Panc1 (cell line): Measurements from ENCODE around the gene KRT77. TPM values are rescaled to one million over a fixed set of nuclear protein-coding genes. Genes with fewer than 3 reads are reported as not detected.

Experiments used
- ATAC-seq: fragments of 200-7000 bp; cut with Tn5 transposase; 2 replicates; pipeline ENCODE4 v1.9.1; 2020; ENCODE audit warnings: mild to moderate bottlenecking, moderate library complexity
- BruUV-seq: library from RNA; stranded (reverse); fragments of 400-500 nt; replicated peaks from 2 replicates; lab custom pipeline; 2021; lab: Mats Ljungman, UMichigan
- CTCF ChIA-PET: fragments of 300-600 bp; sonication (Branson Sonifier 250); formaldehyde crosslinking; loops from one replicate; lab custom pipeline; 2022; ENCODE audit warnings: antibody characterized with exemption; lab: Charles Lee
- POLR2A ChIA-PET: fragments of 300-600 bp; sonication (Branson Sonifier 250); formaldehyde crosslinking; loops from one replicate; lab custom pipeline; 2022; ENCODE audit warnings: antibody characterized with exemption; lab: Charles Lee
- DNase-seq: peaks from one replicate; pipeline ENCODE4 v3.0.0-alpha.2; 2010; ENCODE audit warnings: low read depth, low spot score
- H3K27ac ChIP-seq: 2 replicates; pipeline ENCODE4 v1.5.1; 2011; ENCODE audit warnings: mild to moderate bottlenecking, low read length, inconsistent platforms
- H3K27me3 ChIP-seq: fragments of 200-500 bp; sonication (Bioruptor generic); 2 replicates; pipeline ENCODE4 v1.6.0; 2014; ENCODE audit warnings: low read length, inconsistent platforms; ENCODE audit not compliant: control insufficient read depth, insufficient read depth
- H3K36me3 ChIP-seq: fragments of 200-500 bp; sonication (Bioruptor generic); 2 replicates; pipeline ENCODE4 v1.5.1; 2014; ENCODE audit warnings: inconsistent platforms, mild to moderate bottlenecking, low read length, moderate library complexity; ENCODE audit not compliant: control insufficient read depth, insufficient read depth
- H3K4me1 ChIP-seq: 2 replicates; pipeline ENCODE4 v1.5.1; 2011; ENCODE audit warnings: inconsistent platforms, mild to moderate bottlenecking, low read length, moderate library complexity; ENCODE audit not compliant: control insufficient read depth, insufficient read depth
- H3K4me3 ChIP-seq, 2 experiments: 2 replicates each; pipeline ENCODE4 v1.5.1; 2011 to 2012; ENCODE audit warnings: low read depth in 2 of 2, low read length in 2 of 2, mild to moderate bottlenecking in 2 of 2, inconsistent platforms in 1 of 2, moderate library complexity in 1 of 2
- H3K9me3 ChIP-seq: fragments of 200-500 bp; sonication (Bioruptor generic); 2 replicates; pipeline ENCODE4 v1.5.1; 2014; ENCODE audit warnings: low read depth, mild to moderate bottlenecking, inconsistent platforms, low read length, moderate library complexity; ENCODE audit not compliant: control insufficient read depth, insufficient read depth
- POLR2AphosphoS5 ChIP-seq: IDR thresholded peaks from 2 replicates; pipeline ENCODE4 v1.6.1; 2012; ENCODE audit warnings: mild to moderate bottlenecking, low read depth, low read length, moderate library complexity
- SIN3A ChIP-seq: IDR thresholded peaks from 2 replicates; pipeline ENCODE4 v1.6.1; 2012; ENCODE audit warnings: low read depth, mild to moderate bottlenecking, low read length, moderate library complexity, borderline replicate concordance; ENCODE audit not compliant: insufficient read depth
- TCF7L2 ChIP-seq: IDR thresholded peaks from 2 replicates; pipeline ENCODE4 v1.6.1; 2011; ENCODE audit warnings: mild to moderate bottlenecking, low read depth, low read length, inconsistent platforms
- in situ Hi-C: cut with HindIII; loops from 2 replicates; pipeline ENCODE4 v1.10.0; 2016; ENCODE audit warnings: low sequenced_read_pairs, low pct_unique_long_range_greater_than_20kb
- intact Hi-C: fragments of 100-400 bp; cut with micrococcal nuclease; formaldehyde crosslinking; loops from one replicate; pipeline ENCODE4 v1.10.0; 2022; ENCODE audit not compliant: unreplicated experiment
- total RNA-seq: library from RNA; stranded (reverse); gene quantifications from one replicate; pipeline ENCODE4 v1.2.1, GENCODE V29; 2021; ENCODE audit not compliant: unreplicated experiment
- TF ChIP-seq, protein P1 (sequence below), 2 experiments: IDR thresholded peaks; 2 replicates each; pipeline ENCODE4 v1.6.1; 2011 to 2012; ENCODE audit warnings: low read depth in 2 of 2, control low read depth in 1 of 2, low read length in 1 of 2, mild to moderate bottlenecking in 1 of 2, moderate library complexity in 1 of 2; ENCODE audit not compliant: insufficient read depth in 1 of 2
- TF ChIP-seq, protein P2 (sequence below): fragments of 450-650 bp; IDR thresholded peaks from 2 replicates; pipeline ENCODE4 v1.5.1; 2017; ENCODE audit warnings: mild to moderate bottlenecking

The KRT77 gene
- total RNA-seq, 1 experiment from 2014 or later, result not detected

- DNase-seq (no peak), ATAC-seq (no peak)
- no peaks in the 10 kb centered on the region for H3K4me1 ChIP-seq
- in situ Hi-C loops, result no loop called here
- BruUV-seq, result no TSS peak
- ChIA-PET CTCF (no interaction called here), POLR2A (no interaction called here)
- H3K4me3 ChIP-seq, result no peak overlapping the region
- H3K9me3 ChIP-seq, result no peaks in the 10 kb centered on the region
- H3K36me3 ChIP-seq, result no peaks in the 10 kb centered on the region
- TF ChIP-seq SIN3A, result no peak
- TF ChIP-seq, protein P1, sequence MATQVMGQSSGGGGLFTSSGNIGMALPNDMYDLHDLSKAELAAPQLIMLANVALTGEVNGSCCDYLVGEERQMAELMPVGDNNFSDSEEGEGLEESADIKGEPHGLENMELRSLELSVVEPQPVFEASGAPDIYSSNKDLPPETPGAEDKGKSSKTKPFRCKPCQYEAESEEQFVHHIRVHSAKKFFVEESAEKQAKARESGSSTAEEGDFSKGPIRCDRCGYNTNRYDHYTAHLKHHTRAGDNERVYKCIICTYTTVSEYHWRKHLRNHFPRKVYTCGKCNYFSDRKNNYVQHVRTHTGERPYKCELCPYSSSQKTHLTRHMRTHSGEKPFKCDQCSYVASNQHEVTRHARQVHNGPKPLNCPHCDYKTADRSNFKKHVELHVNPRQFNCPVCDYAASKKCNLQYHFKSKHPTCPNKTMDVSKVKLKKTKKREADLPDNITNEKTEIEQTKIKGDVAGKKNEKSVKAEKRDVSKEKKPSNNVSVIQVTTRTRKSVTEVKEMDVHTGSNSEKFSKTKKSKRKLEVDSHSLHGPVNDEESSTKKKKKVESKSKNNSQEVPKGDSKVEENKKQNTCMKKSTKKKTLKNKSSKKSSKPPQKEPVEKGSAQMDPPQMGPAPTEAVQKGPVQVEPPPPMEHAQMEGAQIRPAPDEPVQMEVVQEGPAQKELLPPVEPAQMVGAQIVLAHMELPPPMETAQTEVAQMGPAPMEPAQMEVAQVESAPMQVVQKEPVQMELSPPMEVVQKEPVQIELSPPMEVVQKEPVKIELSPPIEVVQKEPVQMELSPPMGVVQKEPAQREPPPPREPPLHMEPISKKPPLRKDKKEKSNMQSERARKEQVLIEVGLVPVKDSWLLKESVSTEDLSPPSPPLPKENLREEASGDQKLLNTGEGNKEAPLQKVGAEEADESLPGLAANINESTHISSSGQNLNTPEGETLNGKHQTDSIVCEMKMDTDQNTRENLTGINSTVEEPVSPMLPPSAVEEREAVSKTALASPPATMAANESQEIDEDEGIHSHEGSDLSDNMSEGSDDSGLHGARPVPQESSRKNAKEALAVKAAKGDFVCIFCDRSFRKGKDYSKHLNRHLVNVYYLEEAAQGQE (IDR thresholded peaks at IDR 0.05; ENCODE audit: insufficient read depth in 1 of 2, low read depth in 2 of 2, low read length in 1 of 2), result no peak
- no peak for TF ChIP-seq TCF7L2
- TF ChIP-seq, protein P2, sequence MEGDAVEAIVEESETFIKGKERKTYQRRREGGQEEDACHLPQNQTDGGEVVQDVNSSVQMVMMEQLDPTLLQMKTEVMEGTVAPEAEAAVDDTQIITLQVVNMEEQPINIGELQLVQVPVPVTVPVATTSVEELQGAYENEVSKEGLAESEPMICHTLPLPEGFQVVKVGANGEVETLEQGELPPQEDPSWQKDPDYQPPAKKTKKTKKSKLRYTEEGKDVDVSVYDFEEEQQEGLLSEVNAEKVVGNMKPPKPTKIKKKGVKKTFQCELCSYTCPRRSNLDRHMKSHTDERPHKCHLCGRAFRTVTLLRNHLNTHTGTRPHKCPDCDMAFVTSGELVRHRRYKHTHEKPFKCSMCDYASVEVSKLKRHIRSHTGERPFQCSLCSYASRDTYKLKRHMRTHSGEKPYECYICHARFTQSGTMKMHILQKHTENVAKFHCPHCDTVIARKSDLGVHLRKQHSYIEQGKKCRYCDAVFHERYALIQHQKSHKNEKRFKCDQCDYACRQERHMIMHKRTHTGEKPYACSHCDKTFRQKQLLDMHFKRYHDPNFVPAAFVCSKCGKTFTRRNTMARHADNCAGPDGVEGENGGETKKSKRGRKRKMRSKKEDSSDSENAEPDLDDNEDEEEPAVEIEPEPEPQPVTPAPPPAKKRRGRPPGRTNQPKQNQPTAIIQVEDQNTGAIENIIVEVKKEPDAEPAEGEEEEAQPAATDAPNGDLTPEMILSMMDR, result no peak
- no peak for TF ChIP-seq POLR2AphosphoS5
- H3K27ac ChIP-seq, result no peak overlapping the region
- intact Hi-C loops, result no loop called here
- peaks cover 15% of the 10 kb centered on the region; the same call in 1 of the 2 replicates for H3K27me3 ChIP-seq
Observed at GRCh38 chr12:52728374-52728773, 25.1 kb upstream of the KRT77 start.

DNA sequence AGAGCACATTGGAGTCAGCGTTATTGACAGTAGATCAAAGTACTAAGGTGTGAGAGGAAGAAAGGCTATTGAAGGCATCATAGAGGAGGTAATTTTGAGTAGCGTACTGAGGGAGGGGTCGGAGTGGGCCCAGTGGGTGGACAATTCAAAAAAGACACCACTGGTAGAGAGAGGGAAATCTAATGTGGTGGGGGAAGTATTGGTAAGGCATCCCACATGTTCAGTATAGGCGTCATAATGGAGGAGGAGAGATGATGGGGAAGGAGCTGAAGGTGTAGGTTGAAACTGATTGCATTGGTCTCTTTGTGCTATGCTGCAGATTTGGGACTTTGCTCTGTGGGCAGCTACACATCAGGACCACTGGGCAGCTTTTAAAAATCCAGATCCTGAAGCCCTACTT is 23.7 kb upstream of the KRT77 start:
- CTCF ChIA-PET, result no interaction called here
- H3K27me3 ChIP-seq, result peaks cover 14% of the 10 kb centered on the region; the same call in 1 of the 2 replicates

More for the DNA sequence above, 23.7 kb upstream of the KRT77 start:
- Histone ChIP-seq H3K9me3 (no peaks in the 10 kb centered on the region), H3K27ac (no peak overlapping the region), H3K4me1 (no peaks in the 10 kb centered on the region), H3K36me3 (no peaks in the 10 kb centered on the region), H3K4me3 (no peak overlapping the region)
- no peak for DNase-seq
- TF ChIP-seq, protein P1 (IDR thresholded peaks at IDR 0.05; ENCODE audit: insufficient read depth in 1 of 2, low read depth in 2 of 2, low read length in 1 of 2), result no peak
- TF ChIP-seq SIN3A (no peak), POLR2AphosphoS5 (no peak), TCF7L2 (no peak)
- TF ChIP-seq, protein P2, result no peak
- no peak for ATAC-seq
- POLR2A ChIA-PET, result no interaction called here
- BruUV-seq, result no TSS peak
- intact Hi-C loops (no loop called here), in situ Hi-C loops (no loop called here)
